ENCODE measurements around the gene IZUMO4.

IZUMO4 gene

DNA sequence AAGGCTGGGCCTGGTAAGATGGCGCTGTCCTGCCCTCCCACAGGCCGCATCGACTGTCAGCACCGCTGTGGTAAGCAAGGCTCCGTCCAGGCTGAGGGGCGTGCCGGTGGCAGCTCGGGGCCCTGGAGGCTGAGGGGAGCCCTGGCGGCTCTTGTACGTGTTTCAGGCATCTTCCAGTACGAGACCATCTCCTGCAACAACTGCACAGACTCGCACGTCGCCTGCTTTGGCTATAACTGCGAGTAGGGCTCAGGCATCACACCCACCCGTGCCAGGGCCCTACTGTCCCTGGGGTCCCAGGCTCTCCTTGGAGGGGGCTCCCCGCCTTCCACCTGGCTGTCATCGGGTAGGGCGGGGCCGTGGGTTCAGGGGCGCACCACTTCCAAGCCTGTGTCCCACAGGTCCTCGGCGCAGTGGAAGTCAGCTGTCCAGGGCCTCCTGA, 1.2 kb downstream of the IZUMO4 start:
- H3K27ac ChIP-seq = no peak overlapping the region
- peak overlapping the region in 1 of 7 experiments; percentile 42 for H3K4me3 ChIP-seq

GRCh38 chr19:2099054-2099501, 2.4 kb downstream of the IZUMO4 start:
- H3K4me3 ChIP-seq = no peak overlapping the region
- no peak overlapping the region for H3K27ac ChIP-seq

DNA sequence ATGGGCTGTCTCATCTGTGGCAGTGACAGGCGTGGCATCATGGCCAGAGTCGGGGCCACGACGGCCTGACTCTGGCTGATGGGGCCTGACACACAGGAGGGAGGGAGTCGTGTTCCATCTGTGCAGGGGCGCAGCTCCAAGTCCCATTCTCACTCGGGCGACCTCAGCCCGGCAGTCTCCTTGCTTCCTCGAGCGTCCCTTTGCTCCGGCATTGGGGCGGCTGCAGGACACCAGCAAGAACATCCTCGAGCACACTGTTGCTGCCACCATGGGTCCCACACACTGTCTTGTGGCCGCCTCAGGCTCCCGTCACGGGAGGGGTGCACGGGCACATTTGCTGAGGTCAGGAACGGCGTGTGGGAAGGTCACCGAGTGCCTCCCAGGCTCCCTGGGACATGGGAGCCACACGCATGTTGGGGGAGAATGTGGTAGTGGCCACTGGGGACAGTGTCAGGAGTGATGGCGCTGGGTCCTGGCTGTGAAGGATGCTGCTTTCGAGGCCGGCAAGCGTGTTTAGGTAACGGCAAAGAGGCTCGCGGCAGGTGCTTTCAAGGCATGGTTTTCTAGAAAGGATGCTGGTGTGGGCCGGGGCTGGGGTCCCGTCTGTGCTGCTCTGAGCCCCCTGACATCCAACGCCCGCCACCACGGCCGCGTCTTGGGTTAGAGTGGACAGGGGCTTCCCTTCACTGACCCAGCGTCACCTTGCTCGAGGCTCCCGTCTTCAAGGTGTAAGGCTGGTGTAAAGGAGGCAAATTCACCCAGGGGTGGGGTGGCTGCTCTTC, 3.4 kb downstream of the IZUMO4 start:
- H3K27ac ChIP-seq = no peak overlapping the region
- H3K4me3 ChIP-seq = no peak overlapping the region

DNA sequence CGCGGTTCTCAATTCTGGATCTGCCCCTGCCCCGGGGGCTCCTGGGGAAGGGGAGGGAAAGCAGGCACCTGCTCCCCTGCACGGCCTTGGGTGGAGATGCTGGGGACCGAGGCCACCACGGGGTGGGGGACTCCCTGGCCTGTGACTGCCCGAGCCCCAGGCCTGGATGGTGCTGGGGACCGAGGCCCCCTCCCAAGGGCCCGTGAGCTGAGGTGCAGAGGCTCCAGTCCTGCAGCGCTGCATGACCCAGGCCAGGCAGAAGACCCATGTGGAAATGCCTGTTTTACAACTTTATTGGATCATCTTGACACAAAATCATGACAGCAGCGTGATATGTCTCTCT, 4.0 kb downstream of the IZUMO4 start:
- Histone ChIP-seq H3K4me3 (no peak overlapping the region), H3K27ac (no peak overlapping the region)

DNA sequence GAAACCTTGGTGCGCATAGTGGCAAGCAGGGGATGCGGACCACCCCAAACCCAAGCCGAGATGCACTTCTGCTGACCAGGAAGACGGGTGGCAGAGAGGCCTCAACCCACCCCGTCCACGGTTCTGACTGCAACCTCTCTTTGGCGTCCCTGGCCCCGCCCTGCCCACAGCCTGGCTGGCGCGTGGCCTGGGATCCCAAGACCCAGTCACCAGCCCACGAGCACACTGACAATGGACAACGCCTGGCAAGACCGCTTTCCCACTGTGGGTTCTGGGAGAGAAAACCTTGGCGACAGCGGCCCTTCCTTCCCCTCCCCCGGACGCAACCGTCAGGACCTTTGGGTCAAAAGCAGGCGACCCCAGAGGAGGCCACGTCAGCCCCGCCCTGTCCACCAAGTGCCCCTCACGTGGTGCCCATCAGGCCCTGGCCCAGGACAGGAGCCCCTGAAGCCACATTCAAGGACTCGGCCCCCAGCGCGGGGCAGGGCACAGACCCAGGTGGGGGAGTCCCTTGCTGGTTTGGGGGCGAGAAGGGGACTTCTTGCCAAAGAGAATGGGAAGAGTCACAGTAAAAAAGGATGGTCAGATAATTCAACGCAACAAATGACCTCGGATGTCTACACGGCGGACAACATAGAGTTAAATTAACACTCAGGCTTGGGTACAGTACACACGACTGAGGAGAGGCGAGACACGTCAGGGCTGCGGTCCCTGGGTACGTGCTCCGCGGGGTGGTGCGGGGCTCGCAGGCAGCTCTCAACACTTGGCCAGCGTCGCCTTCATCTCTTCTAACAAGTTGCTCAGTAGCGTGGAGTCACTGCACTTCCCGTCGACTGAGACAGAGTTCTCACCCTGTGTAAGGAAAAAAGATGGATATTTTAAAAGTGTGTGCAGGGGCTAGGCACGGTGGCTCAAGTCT, 5.0 kb downstream of the IZUMO4 start:
- H3K27ac ChIP-seq = no peak overlapping the region
- H3K4me3 ChIP-seq = no peak overlapping the region

DNA sequence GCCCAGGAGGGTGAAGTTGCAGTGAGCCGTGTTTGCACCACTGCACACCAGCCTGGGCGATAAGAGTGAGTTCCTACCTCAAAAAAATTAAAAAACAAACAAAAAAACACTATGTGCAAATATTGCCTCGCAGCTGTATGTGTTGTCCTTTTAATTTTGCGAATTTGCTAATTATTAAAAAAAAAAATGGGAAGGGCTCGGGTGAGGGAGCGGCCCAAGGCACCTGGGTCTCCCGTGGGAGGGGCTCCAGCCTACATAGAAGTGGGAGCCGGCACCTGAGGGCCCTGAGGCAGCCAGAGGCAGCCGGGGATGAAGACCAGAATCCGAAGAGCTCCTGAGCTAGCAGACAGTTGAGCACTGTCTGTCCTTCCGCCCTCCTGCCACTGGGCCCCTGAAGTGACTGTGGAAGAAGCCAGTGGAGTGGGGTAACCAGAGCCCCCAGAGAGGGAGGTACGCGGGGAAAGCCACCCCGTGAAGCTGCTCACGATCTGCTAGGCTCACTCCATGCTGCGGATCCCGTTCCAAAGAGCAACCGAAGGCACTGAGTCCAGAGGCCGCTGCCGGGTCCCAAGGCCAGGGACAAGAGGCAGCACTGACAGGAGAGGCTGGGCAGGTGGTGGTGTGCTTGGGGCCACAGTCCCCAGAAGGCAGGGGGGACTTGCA, 6.5 kb downstream of the IZUMO4 start:
- H3K27ac ChIP-seq = no peak overlapping the region
- no peak overlapping the region for H3K4me3 ChIP-seq

- Histone ChIP-seq H3K27ac (no peak overlapping the region), H3K4me3 (no peak overlapping the region)
These were observed 11.7 kb downstream of the IZUMO4 start for GRCh38 chr19:2108251-2109016.

DNA sequence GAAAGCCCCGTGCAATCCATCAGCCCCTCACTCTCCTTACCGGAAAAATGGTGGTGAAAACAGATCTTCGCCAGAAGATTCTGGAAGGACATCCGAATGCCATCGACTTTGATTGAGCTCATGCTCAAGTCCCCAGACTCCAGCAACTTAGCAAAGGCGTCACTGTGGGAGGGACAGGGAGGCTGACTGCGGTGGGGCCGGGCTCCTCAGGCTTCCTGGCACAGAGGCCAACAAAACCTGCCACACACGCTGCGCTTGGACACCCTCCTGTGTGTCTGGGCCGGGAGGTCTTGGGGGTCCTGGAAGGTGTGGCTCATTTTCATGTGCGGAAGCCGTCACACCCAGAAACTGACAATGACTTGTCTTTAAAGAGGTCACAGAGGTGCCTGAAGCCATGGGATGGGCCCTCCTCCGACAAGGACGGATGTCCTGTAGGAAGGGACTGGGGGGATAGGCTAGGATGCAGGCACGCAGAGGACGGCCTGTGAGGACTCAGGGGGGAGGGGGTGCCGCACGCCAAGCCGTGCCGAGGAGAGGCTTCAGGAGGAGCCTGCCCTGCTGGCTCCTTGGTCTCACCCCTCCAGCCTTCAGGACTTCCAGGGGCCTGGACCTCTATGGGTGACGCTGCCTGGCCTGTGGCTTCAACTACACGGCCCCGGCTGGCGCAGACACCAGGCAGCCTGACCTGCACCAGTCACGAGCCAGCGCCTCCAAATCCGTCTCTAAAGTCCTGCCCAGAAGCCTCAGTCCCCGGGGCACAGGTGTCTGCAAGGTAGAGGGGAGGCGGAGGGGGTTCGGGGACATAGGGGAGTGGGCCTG, 12.5 kb downstream of the IZUMO4 start:
- H3K27ac ChIP-seq = no peak overlapping the region
- no peak overlapping the region for H3K4me3 ChIP-seq

DNA sequence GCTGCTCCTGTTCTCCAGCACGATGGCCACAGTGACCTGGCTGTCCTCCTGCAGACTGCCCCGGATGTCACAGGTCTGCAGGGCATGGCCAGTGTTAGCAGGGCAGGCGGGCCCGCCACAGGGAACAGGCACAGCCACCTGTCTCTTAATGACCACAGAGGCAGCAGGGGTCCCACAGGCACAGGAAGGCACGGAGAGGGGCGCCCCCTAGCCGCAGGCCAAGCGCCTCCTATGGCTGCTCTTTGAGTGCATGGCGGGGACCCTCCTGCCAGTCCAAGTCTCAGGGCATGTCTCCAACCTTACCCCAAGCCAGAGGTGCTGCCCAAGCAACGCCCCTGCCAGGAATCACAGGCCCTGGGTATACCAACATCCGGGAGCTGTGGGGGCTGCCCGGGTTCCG, 14.1 kb downstream of the IZUMO4 start:
- H3K4me3 ChIP-seq = no peak overlapping the region
- H3K27ac ChIP-seq = no peak overlapping the region

DNA sequence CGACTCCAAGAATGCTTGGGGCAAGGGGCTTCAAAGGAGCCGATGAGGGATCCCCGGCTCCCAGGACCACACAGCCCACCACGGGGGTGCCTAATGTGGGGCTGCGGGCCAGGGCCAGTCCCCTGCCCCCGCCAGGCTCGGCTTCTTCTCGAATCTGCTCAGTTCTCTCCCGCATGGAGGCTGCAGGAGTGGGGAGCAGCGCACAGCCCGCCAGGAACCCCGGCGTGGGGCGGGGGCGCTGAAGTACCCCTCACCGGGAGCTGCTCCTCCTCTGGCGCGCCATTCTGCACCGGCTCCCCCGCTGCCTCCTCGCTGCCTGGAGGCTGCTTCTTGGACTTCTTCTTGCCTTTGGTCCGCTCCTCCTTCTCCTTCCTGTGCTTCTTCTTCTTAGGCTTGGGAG, 14.7 kb downstream of the IZUMO4 start:
- no peak overlapping the region for H3K27ac ChIP-seq
- no peak overlapping the region for H3K4me3 ChIP-seq

- Histone ChIP-seq H3K27ac (no peak overlapping the region), H3K4me3 (no peak overlapping the region)
These were observed 15.2 kb downstream of the IZUMO4 start for GRCh38 chr19:2111886-2112285.

- Histone ChIP-seq H3K4me3 (no peak overlapping the region), H3K27ac (no peak overlapping the region)
These were observed 16.0 kb downstream of the IZUMO4 start for GRCh38 chr19:2112516-2113320.

- Histone ChIP-seq H3K4me3 (no peak overlapping the region), H3K27ac (no peak overlapping the region)
These were observed 16.9 kb downstream of the IZUMO4 start for GRCh38 chr19:2113439-2114211.

- H3K4me3 ChIP-seq = no peak overlapping the region
- H3K27ac ChIP-seq = no peak overlapping the region
These were observed 17.5 kb downstream of the IZUMO4 start for GRCh38 chr19:2114218-2114617.

DNA sequence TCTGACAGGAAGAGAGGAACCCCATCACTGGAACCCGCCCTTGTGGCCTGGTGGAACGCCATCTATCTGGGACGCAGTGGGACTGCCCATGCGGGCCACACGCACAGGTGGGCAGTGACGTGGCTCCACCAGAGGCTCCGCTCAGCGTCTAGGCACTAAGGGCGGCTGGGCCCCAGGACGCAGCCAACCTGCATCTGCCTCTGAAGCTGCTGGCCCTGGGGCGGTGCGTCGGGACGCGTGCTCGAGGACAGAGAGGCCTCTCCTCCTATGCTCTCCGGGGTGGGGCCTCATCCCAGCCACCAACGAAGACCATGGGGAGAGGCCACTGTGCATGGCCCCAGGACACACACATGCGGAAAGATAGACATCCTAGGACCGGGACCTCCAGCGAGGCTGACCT, 18.1 kb downstream of the IZUMO4 start:
- Histone ChIP-seq H3K4me3 (no peak overlapping the region), H3K27ac (no peak overlapping the region)

GRCh38 chr19:2115324-2115723, 18.6 kb downstream of the IZUMO4 start:
- Histone ChIP-seq H3K27ac (no peak overlapping the region), H3K4me3 (no peak overlapping the region)

DNA sequence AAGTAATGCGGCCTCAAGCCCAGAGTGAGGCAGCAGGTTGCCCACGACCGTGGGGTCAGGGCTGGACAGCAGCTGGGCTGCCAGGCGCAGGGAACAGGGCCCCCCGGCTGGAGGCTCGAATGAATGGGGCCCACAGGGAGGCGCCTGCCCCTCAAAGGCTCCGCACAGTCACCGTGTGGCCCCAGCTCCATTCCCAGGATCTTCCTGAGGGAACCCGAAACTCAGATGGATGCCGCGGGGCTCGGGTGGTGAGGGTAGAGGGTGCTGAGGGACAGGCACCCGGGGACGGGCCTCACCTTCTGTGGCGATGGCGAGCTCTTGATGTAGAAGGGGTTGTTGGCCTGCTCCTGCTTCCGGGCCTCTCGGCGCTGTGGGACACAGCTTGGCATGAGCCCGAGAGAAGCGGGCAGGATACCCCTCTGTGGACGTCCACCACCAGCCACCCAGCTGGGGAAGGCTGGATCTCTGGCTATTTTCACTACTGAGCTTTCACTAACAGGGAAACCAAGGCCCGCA, 19.3 kb downstream of the IZUMO4 start:
- no peak overlapping the region for H3K4me3 ChIP-seq
- H3K27ac ChIP-seq = no peak overlapping the region
